Keratinocyte (primary cell): ENCODE data around the gene MAP7D1.

Source experiments
- EZH2 ChIP-seq: IDR thresholded peaks from one replicate; pipeline ENCODE4 v1.6.1; 2012; ENCODE audit warnings: inconsistent platforms, mild to moderate bottlenecking, low read length, moderate library complexity
- TF ChIP-seq, protein P1 (sequence below), 3 experiments: IDR thresholded peaks in 1 of 3; conservative IDR thresholded peaks in 1 of 3; optimal IDR thresholded peaks in 1 of 3; 2 replicates in 2 of 3; 3 replicates in 1 of 3; pipeline versions ENCODE3 to v1.5.1; 2011; ENCODE audit warnings: low read length in 3 of 3, mild to moderate bottlenecking in 3 of 3, moderate library complexity in 2 of 3, control low read depth in 1 of 3, inconsistent platforms in 1 of 3; ENCODE audit not compliant: insufficient read depth in 2 of 3; ENCODE audit errors: extremely low read depth in 1 of 3

DNA sequence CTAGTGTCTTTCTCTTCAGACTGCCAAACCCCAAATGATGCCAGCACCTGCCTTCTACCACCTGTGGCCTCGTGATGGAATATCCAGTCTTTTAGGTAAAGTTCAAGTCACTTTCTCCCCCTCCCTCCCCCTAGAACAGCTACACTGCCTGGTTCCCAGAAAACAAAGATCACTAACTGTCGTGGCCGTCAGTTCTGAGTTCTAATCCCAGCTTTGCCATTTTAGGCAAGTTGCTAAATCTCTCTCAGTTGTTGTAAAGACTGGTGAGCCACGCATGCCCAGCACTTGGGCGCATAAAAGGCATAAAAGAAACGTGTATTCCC is 6.0 kb upstream of the MAP7D1 start:
- TF ChIP-seq, protein P1, sequence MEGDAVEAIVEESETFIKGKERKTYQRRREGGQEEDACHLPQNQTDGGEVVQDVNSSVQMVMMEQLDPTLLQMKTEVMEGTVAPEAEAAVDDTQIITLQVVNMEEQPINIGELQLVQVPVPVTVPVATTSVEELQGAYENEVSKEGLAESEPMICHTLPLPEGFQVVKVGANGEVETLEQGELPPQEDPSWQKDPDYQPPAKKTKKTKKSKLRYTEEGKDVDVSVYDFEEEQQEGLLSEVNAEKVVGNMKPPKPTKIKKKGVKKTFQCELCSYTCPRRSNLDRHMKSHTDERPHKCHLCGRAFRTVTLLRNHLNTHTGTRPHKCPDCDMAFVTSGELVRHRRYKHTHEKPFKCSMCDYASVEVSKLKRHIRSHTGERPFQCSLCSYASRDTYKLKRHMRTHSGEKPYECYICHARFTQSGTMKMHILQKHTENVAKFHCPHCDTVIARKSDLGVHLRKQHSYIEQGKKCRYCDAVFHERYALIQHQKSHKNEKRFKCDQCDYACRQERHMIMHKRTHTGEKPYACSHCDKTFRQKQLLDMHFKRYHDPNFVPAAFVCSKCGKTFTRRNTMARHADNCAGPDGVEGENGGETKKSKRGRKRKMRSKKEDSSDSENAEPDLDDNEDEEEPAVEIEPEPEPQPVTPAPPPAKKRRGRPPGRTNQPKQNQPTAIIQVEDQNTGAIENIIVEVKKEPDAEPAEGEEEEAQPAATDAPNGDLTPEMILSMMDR (optimal IDR thresholded peaks at IDR 0.05 in 1 of 3, IDR thresholded peaks at IDR 0.05 in 1 of 3, conservative IDR thresholded peaks at IDR 0.05 in 1 of 3; ENCODE audit: extremely low read depth in 1 of 3, insufficient read depth in 2 of 3, low read length in 3 of 3): no peak
- TF ChIP-seq EZH2: no peak
